HG03565 (cell line): ENCODE data around the gene SPTBN4.
A peak's percentile ranks its signal among the peaks of the same experiment; 100 is the strongest.

Experiments
- ATAC-seq: cut with Tn5 transposase; IDR thresholded peaks from one replicate; pipeline ENCODE4 v1.9.1; 2021; ENCODE audit warnings: mild to moderate bottlenecking, moderate library complexity; ENCODE audit not compliant: unreplicated experiment

The SPTBN4 gene

GRCh38 chr19:40600570-40601133, 133.9 kb downstream of the SPTBN4 start:
- no peak for ATAC-seq

GRCh38 chr19:40601134-40601974, 134.6 kb downstream of the SPTBN4 start, which contains the start of gene LTBP4:
TSS of gene LTBP4 (plus strand) at chr19:40601369. CDS start at chr19:40601388, 19 bp downstream.
- no peak for ATAC-seq

- ATAC-seq, result no peak
These were observed 136.2 kb downstream of the SPTBN4 start for GRCh38 chr19:40603071-40603388.

- ATAC-seq, result peak; percentile 50
These were observed 136.8 kb downstream of the SPTBN4 start for GRCh38 chr19:40603389-40604170.

GRCh38 chr19:40604171-40604646, 137.4 kb downstream of the SPTBN4 start:
- no peak for ATAC-seq

GRCh38 chr19:40604647-40605215, 137.9 kb downstream of the SPTBN4 start:
- no peak for ATAC-seq

- ATAC-seq, result no peak
These were observed 138.6 kb downstream of the SPTBN4 start for GRCh38 chr19:40605216-40605971.

GRCh38 chr19:40607311-40608239, 140.8 kb downstream of the SPTBN4 start:
- no peak for ATAC-seq

- ATAC-seq, result no peak
These were observed 141.4 kb downstream of the SPTBN4 start for GRCh38 chr19:40608240-40608621.

- no peak for ATAC-seq
These were observed 142.2 kb downstream of the SPTBN4 start for GRCh38 chr19:40608957-40609356.

- ATAC-seq, result no peak
These were observed 143.0 kb downstream of the SPTBN4 start for GRCh38 chr19:40609561-40610395.

GRCh38 chr19:40610396-40611064, 143.7 kb downstream of the SPTBN4 start:
- no peak for ATAC-seq

GRCh38 chr19:40611096-40611495, 144.3 kb downstream of the SPTBN4 start:
- ATAC-seq, result no peak

GRCh38 chr19:40611900-40612698, 145.3 kb downstream of the SPTBN4 start:
- ATAC-seq, result no peak

GRCh38 chr19:40612831-40613689, 146.3 kb downstream of the SPTBN4 start:
- no peak for ATAC-seq
